ENCODE data around the gene MAPK6. TPM values are rescaled to one million over a fixed set of nuclear protein-coding genes. Genes with fewer than 3 reads are reported as not detected.

MAPK6 gene
- polyA plus RNA-seq, 1 donor from 2014 or later: 140 TPM

DNA sequence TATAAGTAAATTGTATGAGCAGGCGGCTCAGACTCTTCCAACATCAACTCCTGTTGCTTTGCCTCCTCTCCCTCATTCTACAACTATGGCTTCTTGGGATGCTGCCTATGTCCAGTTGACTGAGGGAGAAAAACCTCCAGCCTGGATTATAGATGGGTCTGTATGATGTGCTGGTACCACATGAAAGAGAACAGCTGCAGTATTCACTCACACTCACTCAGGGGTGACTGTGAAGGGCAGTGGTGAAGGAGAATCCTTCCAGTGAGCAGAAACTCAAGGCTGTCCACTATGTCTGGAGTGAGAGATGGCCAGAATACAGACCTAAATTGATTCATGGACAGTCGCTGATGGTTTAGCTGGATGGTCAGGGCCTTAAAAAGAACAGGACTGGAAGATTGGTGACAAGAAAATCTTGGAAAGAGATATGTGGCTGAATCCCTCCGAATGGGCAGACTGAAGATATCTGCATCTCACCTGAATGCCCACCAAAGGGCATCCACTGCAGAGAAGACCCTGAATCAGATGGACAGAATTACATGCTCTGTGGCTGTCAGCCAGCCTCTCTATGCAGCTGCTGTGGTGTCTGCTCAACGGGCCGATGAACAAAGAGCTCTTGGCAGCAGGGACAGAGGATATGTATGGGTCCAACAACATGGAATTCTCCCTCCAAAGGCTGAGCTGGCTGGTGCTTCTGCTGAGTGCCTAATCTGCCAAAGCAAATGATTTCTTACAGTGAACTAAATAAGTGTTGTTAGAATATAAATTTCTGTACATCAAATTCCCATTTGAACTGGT lies 95.4 kb downstream of the MAPK6 start:
- no peak overlapping the region for H3K27ac ChIP-seq (ENCODE audit: low read length)
- H3K79me2 ChIP-seq (replicated peaks; ENCODE audit: insufficient read depth, low read length): no peaks in the 10 kb centered on the region
- no peaks in the 10 kb centered on the region for H4K20me1 ChIP-seq (ENCODE audit: insufficient read depth)
- H3K27me3 ChIP-seq (ENCODE audit: insufficient read depth, low read depth, low read length): no peaks in the 10 kb centered on the region
- H3K9me3 ChIP-seq (ENCODE audit: low read length): no peaks in the 10 kb centered on the region
- H3K9me2 ChIP-seq (ENCODE audit: insufficient read depth, low read length): no peaks in the 10 kb centered on the region
- H3K4me2 ChIP-seq (ENCODE audit: low read length): no peak overlapping the region
- no peaks in the 10 kb centered on the region for H3K36me3 ChIP-seq (ENCODE audit: insufficient read depth, low read length)
- TF ChIP-seq EZH2 (IDR thresholded peaks at IDR 0.05; ENCODE audit: borderline replicate concordance, insufficient read depth, low read length, poor library complexity, severe bottlenecking): no peak
- no peak for TF ChIP-seq EP300 (conservative IDR thresholded peaks at IDR 0.05; ENCODE audit: poor library complexity, severe bottlenecking)
- TF ChIP-seq POLR2AphosphoS5 (IDR thresholded peaks at IDR 0.05): no peak
- TF ChIP-seq, protein P1, sequence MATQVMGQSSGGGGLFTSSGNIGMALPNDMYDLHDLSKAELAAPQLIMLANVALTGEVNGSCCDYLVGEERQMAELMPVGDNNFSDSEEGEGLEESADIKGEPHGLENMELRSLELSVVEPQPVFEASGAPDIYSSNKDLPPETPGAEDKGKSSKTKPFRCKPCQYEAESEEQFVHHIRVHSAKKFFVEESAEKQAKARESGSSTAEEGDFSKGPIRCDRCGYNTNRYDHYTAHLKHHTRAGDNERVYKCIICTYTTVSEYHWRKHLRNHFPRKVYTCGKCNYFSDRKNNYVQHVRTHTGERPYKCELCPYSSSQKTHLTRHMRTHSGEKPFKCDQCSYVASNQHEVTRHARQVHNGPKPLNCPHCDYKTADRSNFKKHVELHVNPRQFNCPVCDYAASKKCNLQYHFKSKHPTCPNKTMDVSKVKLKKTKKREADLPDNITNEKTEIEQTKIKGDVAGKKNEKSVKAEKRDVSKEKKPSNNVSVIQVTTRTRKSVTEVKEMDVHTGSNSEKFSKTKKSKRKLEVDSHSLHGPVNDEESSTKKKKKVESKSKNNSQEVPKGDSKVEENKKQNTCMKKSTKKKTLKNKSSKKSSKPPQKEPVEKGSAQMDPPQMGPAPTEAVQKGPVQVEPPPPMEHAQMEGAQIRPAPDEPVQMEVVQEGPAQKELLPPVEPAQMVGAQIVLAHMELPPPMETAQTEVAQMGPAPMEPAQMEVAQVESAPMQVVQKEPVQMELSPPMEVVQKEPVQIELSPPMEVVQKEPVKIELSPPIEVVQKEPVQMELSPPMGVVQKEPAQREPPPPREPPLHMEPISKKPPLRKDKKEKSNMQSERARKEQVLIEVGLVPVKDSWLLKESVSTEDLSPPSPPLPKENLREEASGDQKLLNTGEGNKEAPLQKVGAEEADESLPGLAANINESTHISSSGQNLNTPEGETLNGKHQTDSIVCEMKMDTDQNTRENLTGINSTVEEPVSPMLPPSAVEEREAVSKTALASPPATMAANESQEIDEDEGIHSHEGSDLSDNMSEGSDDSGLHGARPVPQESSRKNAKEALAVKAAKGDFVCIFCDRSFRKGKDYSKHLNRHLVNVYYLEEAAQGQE (IDR thresholded peaks at IDR 0.05; ENCODE audit: borderline replicate concordance): no peak
- TF ChIP-seq SMC3 (conservative IDR thresholded peaks at IDR 0.05; ENCODE audit: poor library complexity): no peak
- TF ChIP-seq, protein P2, sequence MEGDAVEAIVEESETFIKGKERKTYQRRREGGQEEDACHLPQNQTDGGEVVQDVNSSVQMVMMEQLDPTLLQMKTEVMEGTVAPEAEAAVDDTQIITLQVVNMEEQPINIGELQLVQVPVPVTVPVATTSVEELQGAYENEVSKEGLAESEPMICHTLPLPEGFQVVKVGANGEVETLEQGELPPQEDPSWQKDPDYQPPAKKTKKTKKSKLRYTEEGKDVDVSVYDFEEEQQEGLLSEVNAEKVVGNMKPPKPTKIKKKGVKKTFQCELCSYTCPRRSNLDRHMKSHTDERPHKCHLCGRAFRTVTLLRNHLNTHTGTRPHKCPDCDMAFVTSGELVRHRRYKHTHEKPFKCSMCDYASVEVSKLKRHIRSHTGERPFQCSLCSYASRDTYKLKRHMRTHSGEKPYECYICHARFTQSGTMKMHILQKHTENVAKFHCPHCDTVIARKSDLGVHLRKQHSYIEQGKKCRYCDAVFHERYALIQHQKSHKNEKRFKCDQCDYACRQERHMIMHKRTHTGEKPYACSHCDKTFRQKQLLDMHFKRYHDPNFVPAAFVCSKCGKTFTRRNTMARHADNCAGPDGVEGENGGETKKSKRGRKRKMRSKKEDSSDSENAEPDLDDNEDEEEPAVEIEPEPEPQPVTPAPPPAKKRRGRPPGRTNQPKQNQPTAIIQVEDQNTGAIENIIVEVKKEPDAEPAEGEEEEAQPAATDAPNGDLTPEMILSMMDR (IDR thresholded peaks at IDR 0.05; ENCODE audit: poor library complexity, severe bottlenecking): no peak
- no peak for TF ChIP-seq MXI1 (conservative IDR thresholded peaks at IDR 0.05; ENCODE audit: poor library complexity, severe bottlenecking)
- TF ChIP-seq TAF1 (IDR thresholded peaks at IDR 0.05; ENCODE audit: low read depth): no peak
- H3F3A ChIP-seq (ENCODE audit: insufficient read depth, low read length, poor library complexity, severe bottlenecking): no peaks in the 10 kb centered on the region
- no peak overlapping the region for H3K4me3 ChIP-seq (ENCODE audit: low read length)
- no peak overlapping the region for H3K9ac ChIP-seq (ENCODE audit: low read length)
- no peak overlapping the region for H2AFZ ChIP-seq (ENCODE audit: low read depth, low read length)

DNA sequence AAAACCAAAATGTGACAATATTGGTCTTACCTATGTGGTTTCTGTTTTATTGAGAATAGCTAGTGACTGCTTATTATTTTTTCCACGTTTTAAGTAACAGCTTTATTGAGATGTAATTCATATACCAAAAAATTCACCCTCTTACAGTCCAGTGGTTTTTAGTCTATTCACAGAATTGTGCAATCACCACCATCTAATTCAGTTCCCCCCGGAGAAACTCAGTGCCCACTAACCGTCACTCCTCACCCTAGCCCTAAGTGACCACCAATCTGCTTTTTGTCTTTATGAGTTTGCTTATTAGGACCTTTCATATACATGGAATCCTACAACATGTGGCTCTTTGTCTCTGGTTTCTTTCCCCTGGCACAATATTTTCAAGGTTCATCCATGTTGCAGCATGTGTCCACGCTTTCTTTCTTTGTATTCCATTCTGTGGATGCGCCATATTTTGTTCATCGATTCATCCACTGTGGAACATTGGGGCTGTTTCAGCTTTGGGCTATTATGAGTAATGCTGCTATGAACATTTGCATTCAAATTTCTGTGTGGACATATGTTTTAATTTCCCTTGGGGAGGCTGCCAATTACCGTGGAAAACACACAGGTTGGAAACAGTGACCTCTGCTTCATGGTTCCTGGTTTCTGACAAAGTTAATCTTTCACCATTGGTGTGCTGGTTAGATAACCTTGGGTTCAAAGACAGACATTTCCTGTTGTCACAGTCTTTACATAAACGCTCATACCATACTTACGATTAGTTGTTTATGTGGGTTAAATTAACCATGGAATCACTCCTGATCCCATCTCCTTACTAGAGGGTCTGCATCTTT lies 96.8 kb downstream of the MAPK6 start:
- Histone ChIP-seq H3K9me3 (ENCODE audit: low read length) (no peaks in the 10 kb centered on the region), H3K36me3 (ENCODE audit: insufficient read depth, low read length) (peaks cover under 1% of the 10 kb centered on the region), H3K27me3 (ENCODE audit: insufficient read depth, low read depth, low read length) (no peaks in the 10 kb centered on the region), H4K20me1 (ENCODE audit: insufficient read depth) (no peaks in the 10 kb centered on the region), H3K79me2 (replicated peaks; ENCODE audit: insufficient read depth, low read length) (no peaks in the 10 kb centered on the region), H3F3A (ENCODE audit: insufficient read depth, low read length, poor library complexity, severe bottlenecking) (no peaks in the 10 kb centered on the region), H3K4me3 (ENCODE audit: low read length) (no peak overlapping the region), H3K4me2 (ENCODE audit: low read length) (no peak overlapping the region), H3K27ac (ENCODE audit: low read length) (no peak overlapping the region), H2AFZ (ENCODE audit: low read depth, low read length) (no peak overlapping the region), H3K9ac (ENCODE audit: low read length) (no peak overlapping the region), H3K9me2 (ENCODE audit: insufficient read depth, low read length) (no peaks in the 10 kb centered on the region)
- TF ChIP-seq TAF1 (IDR thresholded peaks at IDR 0.05; ENCODE audit: low read depth) (no peak), POLR2AphosphoS5 (IDR thresholded peaks at IDR 0.05) (no peak), EP300 (conservative IDR thresholded peaks at IDR 0.05; ENCODE audit: poor library complexity, severe bottlenecking) (no peak), RAD21 (conservative IDR thresholded peaks at IDR 0.05) (no peak), EZH2 (IDR thresholded peaks at IDR 0.05; ENCODE audit: borderline replicate concordance, insufficient read depth, low read length, poor library complexity, severe bottlenecking) (no peak), MXI1 (conservative IDR thresholded peaks at IDR 0.05; ENCODE audit: poor library complexity, severe bottlenecking) (no peak), SMC3 (conservative IDR thresholded peaks at IDR 0.05; ENCODE audit: poor library complexity) (no peak)
- TF ChIP-seq, protein P2 (IDR thresholded peaks at IDR 0.05; ENCODE audit: poor library complexity, severe bottlenecking): no peak
- TF ChIP-seq, protein P1 (IDR thresholded peaks at IDR 0.05; ENCODE audit: borderline replicate concordance): no peak

Data from neural cell (in vitro differentiated cells).